ENCODE data around the gene PMFBP1.

PMFBP1 gene

GRCh38 chr16:72132726-72133125 is 39.2 kb downstream of the PMFBP1 start:
- Histone ChIP-seq H3K9me3 (ENCODE audit: insufficient read depth, low read length) (no peaks in the 10 kb centered on the region), H3K27me3 (ENCODE audit: insufficient read depth, insufficient read length) (no peaks in the 10 kb centered on the region), H3K9ac (ENCODE audit: insufficient read length, low read depth) (no peak overlapping the region), H3K36me3 (ENCODE audit: insufficient read depth, insufficient read length, low read length) (no peaks in the 10 kb centered on the region), H3K4me1 (ENCODE audit: insufficient read depth, insufficient read length) (no peaks in the 10 kb centered on the region), H3K4me3 (ENCODE audit: insufficient read length, low read depth) (no peak overlapping the region)
- DNase-seq (ENCODE audit: low read depth, low spot score): no peak
- TF ChIP-seq YY1 (IDR thresholded peaks at IDR 0.05; ENCODE audit: insufficient read depth, insufficient read length) (no peak), SUZ12 (IDR thresholded peaks at IDR 0.05; ENCODE audit: extremely low read depth, insufficient read depth, insufficient read length) (no peak), ZNF274 (IDR thresholded peaks at IDR 0.05; ENCODE audit: low read depth, low read length) (no peak)

GRCh38 chr16:72131036-72131435 is 40.9 kb downstream of the PMFBP1 start:
- Histone ChIP-seq H3K4me3 (ENCODE audit: insufficient read length, low read depth) (no peak overlapping the region), H3K9ac (ENCODE audit: insufficient read length, low read depth) (no peak overlapping the region), H3K4me1 (ENCODE audit: insufficient read depth, insufficient read length) (no peaks in the 10 kb centered on the region), H3K27me3 (ENCODE audit: insufficient read depth, insufficient read length) (no peaks in the 10 kb centered on the region), H3K9me3 (ENCODE audit: insufficient read depth, low read length) (no peaks in the 10 kb centered on the region), H3K36me3 (ENCODE audit: insufficient read depth, insufficient read length, low read length) (no peaks in the 10 kb centered on the region)
- DNase-seq (ENCODE audit: low read depth, low spot score): no peak
- TF ChIP-seq ZNF274 (IDR thresholded peaks at IDR 0.05; ENCODE audit: low read depth, low read length) (no peak), SUZ12 (IDR thresholded peaks at IDR 0.05; ENCODE audit: extremely low read depth, insufficient read depth, insufficient read length) (no peak), YY1 (IDR thresholded peaks at IDR 0.05; ENCODE audit: insufficient read depth, insufficient read length) (no peak)

GRCh38 chr16:72129976-72130656 is 41.8 kb downstream of the PMFBP1 start:
- Histone ChIP-seq H3K4me3 (ENCODE audit: insufficient read length, low read depth) (no peak overlapping the region), H3K9me3 (ENCODE audit: insufficient read depth, low read length) (no peaks in the 10 kb centered on the region), H3K4me1 (ENCODE audit: insufficient read depth, insufficient read length) (peaks cover 4% of the 10 kb centered on the region), H3K9ac (ENCODE audit: insufficient read length, low read depth) (no peak overlapping the region), H3K36me3 (ENCODE audit: insufficient read depth, insufficient read length, low read length) (no peaks in the 10 kb centered on the region), H3K27me3 (ENCODE audit: insufficient read depth, insufficient read length) (no peaks in the 10 kb centered on the region)
- DNase-seq (ENCODE audit: low read depth, low spot score): no peak
- no peak for TF ChIP-seq SUZ12 (IDR thresholded peaks at IDR 0.05; ENCODE audit: extremely low read depth, insufficient read depth, insufficient read length)
- TF ChIP-seq YY1 (IDR thresholded peaks at IDR 0.05; ENCODE audit: insufficient read depth, insufficient read length): no peak
- TF ChIP-seq ZNF274 (IDR thresholded peaks at IDR 0.05; ENCODE audit: low read depth, low read length): no peak

- Histone ChIP-seq H3K4me1 (ENCODE audit: insufficient read depth, insufficient read length) (peaks cover 4% of the 10 kb centered on the region), H3K9ac (ENCODE audit: insufficient read length, low read depth) (no peak overlapping the region), H3K27me3 (ENCODE audit: insufficient read depth, insufficient read length) (no peaks in the 10 kb centered on the region), H3K36me3 (ENCODE audit: insufficient read depth, insufficient read length, low read length) (no peaks in the 10 kb centered on the region), H3K4me3 (ENCODE audit: insufficient read length, low read depth) (no peak overlapping the region), H3K9me3 (ENCODE audit: insufficient read depth, low read length) (no peaks in the 10 kb centered on the region)
- peak; percentile 28 for DNase-seq (ENCODE audit: low read depth, low spot score)
- TF ChIP-seq YY1 (IDR thresholded peaks at IDR 0.05; ENCODE audit: insufficient read depth, insufficient read length) (no peak), ZNF274 (IDR thresholded peaks at IDR 0.05; ENCODE audit: low read depth, low read length) (no peak), SUZ12 (IDR thresholded peaks at IDR 0.05; ENCODE audit: extremely low read depth, insufficient read depth, insufficient read length) (no peak)
Measured at GRCh38 chr16:72128701-72129100, 43.3 kb downstream of the PMFBP1 start.

- Histone ChIP-seq H3K27me3 (ENCODE audit: insufficient read depth, insufficient read length) (no peaks in the 10 kb centered on the region), H3K4me1 (ENCODE audit: insufficient read depth, insufficient read length) (peaks cover 4% of the 10 kb centered on the region), H3K9me3 (ENCODE audit: insufficient read depth, low read length) (no peaks in the 10 kb centered on the region), H3K36me3 (ENCODE audit: insufficient read depth, insufficient read length, low read length) (no peaks in the 10 kb centered on the region), H3K9ac (ENCODE audit: insufficient read length, low read depth) (no peak overlapping the region), H3K4me3 (ENCODE audit: insufficient read length, low read depth) (no peak overlapping the region)
- DNase-seq (ENCODE audit: low read depth, low spot score): no peak
- no peak for TF ChIP-seq ZNF274 (IDR thresholded peaks at IDR 0.05; ENCODE audit: low read depth, low read length)
- TF ChIP-seq SUZ12 (IDR thresholded peaks at IDR 0.05; ENCODE audit: extremely low read depth, insufficient read depth, insufficient read length): no peak
- TF ChIP-seq YY1 (IDR thresholded peaks at IDR 0.05; ENCODE audit: insufficient read depth, insufficient read length): no peak
Measured at GRCh38 chr16:72126429-72126765, 45.6 kb downstream of the PMFBP1 start.

- no peaks in the 10 kb centered on the region for H3K36me3 ChIP-seq (ENCODE audit: insufficient read depth, insufficient read length, low read length)
- no peaks in the 10 kb centered on the region for H3K27me3 ChIP-seq (ENCODE audit: insufficient read depth, insufficient read length)
- no peak for DNase-seq (ENCODE audit: low read depth, low spot score)
- H3K9ac ChIP-seq (ENCODE audit: insufficient read length, low read depth): no peak overlapping the region
- no peaks in the 10 kb centered on the region for H3K9me3 ChIP-seq (ENCODE audit: insufficient read depth, low read length)
- no peak for TF ChIP-seq SUZ12 (IDR thresholded peaks at IDR 0.05; ENCODE audit: extremely low read depth, insufficient read depth, insufficient read length)
- no peak for TF ChIP-seq ZNF274 (IDR thresholded peaks at IDR 0.05; ENCODE audit: low read depth, low read length)
- TF ChIP-seq YY1 (IDR thresholded peaks at IDR 0.05; ENCODE audit: insufficient read depth, insufficient read length): no peak
- H3K4me3 ChIP-seq (ENCODE audit: insufficient read length, low read depth): no peak overlapping the region
- peaks cover 4% of the 10 kb centered on the region for H3K4me1 ChIP-seq (ENCODE audit: insufficient read depth, insufficient read length)
Measured at GRCh38 chr16:72125635-72126428, 46.1 kb downstream of the PMFBP1 start.

Measured in NT2/D1 (cell line).